ENCODE results near the gene BTBD9. TPM values are rescaled to one million over a fixed set of nuclear protein-coding genes. Genes with fewer than 3 reads are reported as not detected.

BTBD9 gene
- polyA plus RNA-seq, 1 experiment = 5.4 TPM

DNA sequence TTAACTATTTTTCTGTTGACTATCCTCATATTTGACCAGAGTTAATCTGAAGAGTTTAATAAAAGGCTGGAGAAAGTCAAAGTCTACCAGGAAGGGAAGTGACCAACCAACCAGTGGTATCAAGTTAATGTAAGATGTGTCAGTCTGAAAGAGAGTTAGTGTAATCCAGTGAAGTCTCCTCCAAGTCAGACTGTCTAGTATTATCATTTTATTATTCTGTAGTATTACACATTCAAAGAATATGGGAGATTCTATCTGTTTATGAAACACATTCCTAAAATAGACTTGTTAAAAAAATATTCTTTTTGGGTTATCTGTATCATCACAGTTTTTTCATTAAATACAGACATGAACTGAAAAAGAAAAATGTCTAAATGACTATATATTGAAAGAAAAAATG lies 194.4 kb downstream of the BTBD9 start:
- POLR2A ChIA-PET = no interaction called here
- Histone ChIP-seq H3K4me3 (ENCODE audit: low read depth, low read length) (no peak overlapping the region), H3K36me3 (ENCODE audit: control insufficient read depth, insufficient read depth, low read length) (no peaks in the 10 kb centered on the region), H3K27me3 (ENCODE audit: control insufficient read depth, insufficient read depth, low read length) (no peaks in the 10 kb centered on the region)
- DNase-seq (ENCODE audit: low read depth) = no peak
- CTCF ChIA-PET = no interaction called here
- no peak for TF ChIP-seq CTCF (IDR thresholded peaks at IDR 0.05; ENCODE audit: insufficient read depth, low read depth, low read length)

GRCh38 chr6:38443352-38444144 lies 196.2 kb downstream of the BTBD9 start:
- no peak overlapping the region for H3K4me3 ChIP-seq (ENCODE audit: low read depth, low read length)
- H3K36me3 ChIP-seq (ENCODE audit: control insufficient read depth, insufficient read depth, low read length) = no peaks in the 10 kb centered on the region
- no peak for DNase-seq (ENCODE audit: low read depth)
- no peak for TF ChIP-seq CTCF (IDR thresholded peaks at IDR 0.05; ENCODE audit: insufficient read depth, low read depth, low read length)
- ChIA-PET POLR2A (no interaction called here), CTCF (interaction anchor here (1.1 kb wide), 1 partner anchor 31 kb away, joined by 3 read pairs; no protein-coding TSS in a partner anchor)
- H3K27me3 ChIP-seq (ENCODE audit: control insufficient read depth, insufficient read depth, low read length) = no peaks in the 10 kb centered on the region

DNA sequence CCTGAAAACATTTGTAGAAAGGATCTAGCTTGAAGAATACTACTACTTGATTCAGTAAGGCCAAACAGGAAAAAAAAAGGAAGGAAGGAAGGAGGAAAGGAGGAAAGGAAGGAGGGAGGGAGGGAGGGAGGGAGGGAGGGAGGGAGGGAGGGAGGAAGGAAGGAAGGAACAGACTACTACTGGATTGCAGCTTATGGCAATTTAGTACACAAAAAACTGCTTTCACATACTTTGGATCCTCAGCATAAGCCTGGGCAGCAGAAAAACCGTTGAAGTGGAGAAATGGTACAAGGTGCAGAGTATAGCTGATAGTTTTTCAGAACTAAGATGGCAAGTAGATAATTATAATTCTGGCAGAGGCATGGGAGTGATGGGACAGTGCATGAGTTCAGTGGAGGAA lies 201.6 kb downstream of the BTBD9 start:
- Histone ChIP-seq H3K4me3 (ENCODE audit: low read depth, low read length) (no peak overlapping the region), H3K27me3 (ENCODE audit: control insufficient read depth, insufficient read depth, low read length) (no peaks in the 10 kb centered on the region), H3K36me3 (ENCODE audit: control insufficient read depth, insufficient read depth, low read length) (no peaks in the 10 kb centered on the region)
- DNase-seq (ENCODE audit: low read depth) = no peak
- POLR2A ChIA-PET = no interaction called here
- TF ChIP-seq CTCF (IDR thresholded peaks at IDR 0.05; ENCODE audit: insufficient read depth, low read depth, low read length) = no peak
- CTCF ChIA-PET = no interaction called here

DNA sequence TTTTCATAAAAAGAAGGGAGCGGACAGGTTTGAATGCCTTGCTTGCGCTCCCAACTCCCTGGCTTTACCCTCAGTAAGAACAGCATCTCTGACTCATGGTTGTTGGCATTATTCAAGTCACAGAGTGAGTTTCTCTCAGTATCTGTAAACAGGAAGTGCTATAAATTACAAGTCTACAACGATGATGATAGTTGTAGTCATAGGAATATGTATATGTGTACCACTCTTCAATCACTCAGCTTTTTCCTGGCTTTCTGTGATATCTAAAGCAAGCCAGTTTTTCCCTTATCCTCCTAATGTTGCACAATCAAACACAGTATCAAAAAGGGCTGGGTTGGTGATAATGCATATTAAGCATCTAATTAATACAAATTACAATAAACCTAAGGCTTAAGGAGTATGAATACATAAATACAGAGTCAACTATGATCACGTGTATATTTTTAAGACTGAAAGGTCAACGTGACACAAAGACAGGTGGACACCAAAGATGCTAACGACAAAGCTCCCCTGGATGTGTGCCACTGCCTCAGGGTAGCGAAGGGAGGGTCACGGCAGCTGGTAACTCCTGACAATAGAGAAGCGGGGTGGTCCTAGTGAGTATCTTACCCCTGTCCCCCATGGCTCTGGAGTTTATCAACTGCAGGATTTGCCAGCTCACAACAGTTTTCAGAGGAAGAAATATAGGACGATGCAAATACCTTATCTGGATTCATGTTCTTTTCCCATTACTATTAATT lies 202.8 kb downstream of the BTBD9 start:
- ChIA-PET POLR2A (no interaction called here), CTCF (no interaction called here)
- H3K36me3 ChIP-seq (ENCODE audit: control insufficient read depth, insufficient read depth, low read length) = no peaks in the 10 kb centered on the region
- H3K4me3 ChIP-seq (ENCODE audit: low read depth, low read length) = no peak overlapping the region
- H3K27me3 ChIP-seq (ENCODE audit: control insufficient read depth, insufficient read depth, low read length) = no peaks in the 10 kb centered on the region
- DNase-seq (ENCODE audit: low read depth) = no peak
- no peak for TF ChIP-seq CTCF (IDR thresholded peaks at IDR 0.05; ENCODE audit: insufficient read depth, low read depth, low read length)

DNA sequence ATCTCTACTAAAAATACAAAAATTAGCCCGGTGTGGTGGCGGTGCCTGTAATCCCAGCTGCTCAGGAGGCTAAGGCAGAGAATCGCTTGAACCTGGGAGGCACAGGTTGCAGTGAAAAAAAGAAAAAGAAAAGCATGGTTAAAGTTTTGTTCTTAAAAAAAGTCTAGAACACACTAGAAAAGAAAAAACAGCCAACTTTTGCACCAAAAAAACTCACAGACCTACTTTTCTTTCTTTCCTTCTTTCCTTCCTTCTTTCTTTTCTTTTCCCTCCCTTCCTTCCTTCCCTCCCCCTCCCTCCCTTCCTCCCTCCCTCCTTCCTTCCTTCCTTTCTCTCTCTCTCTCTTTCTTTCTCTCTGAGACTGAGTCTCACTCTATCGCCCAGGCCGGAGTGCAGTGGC lies 204.4 kb downstream of the BTBD9 start:
- no peak for DNase-seq (ENCODE audit: low read depth)
- Histone ChIP-seq H3K27me3 (ENCODE audit: control insufficient read depth, insufficient read depth, low read length) (no peaks in the 10 kb centered on the region), H3K36me3 (ENCODE audit: control insufficient read depth, insufficient read depth, low read length) (no peaks in the 10 kb centered on the region), H3K4me3 (ENCODE audit: low read depth, low read length) (no peak overlapping the region)
- ChIA-PET POLR2A (no interaction called here), CTCF (no interaction called here)
- no peak for TF ChIP-seq CTCF (IDR thresholded peaks at IDR 0.05; ENCODE audit: insufficient read depth, low read depth, low read length)

Measured in BJ (cell line).